HepG2 (cell line): ENCODE data around the gene MRNIP. TPM values are rescaled to one million over a fixed set of nuclear protein-coding genes. Genes with fewer than 3 reads are reported as not detected.

Experiments
- AKAP8 ChIP-seq: sonication (generic); formaldehyde crosslinking; IDR thresholded peaks from 2 replicates; pipeline ENCODE4 v1.5.1; 2020; ENCODE audit warnings: mild to moderate bottlenecking, missing genetic modification reagents
- BRCA1 ChIP-seq: sonication (generic); formaldehyde crosslinking; IDR thresholded peaks from 2 replicates; pipeline ENCODE4 v1.4.0; 2020; ENCODE audit warnings: missing genetic modification reagents
- FOXA3 ChIP-seq: IDR thresholded peaks from 2 replicates; pipeline ENCODE4 v1.6.1; 2016; ENCODE audit warnings: missing genetic modification reagents, missing compliant biosample characterization
- FOXJ3 ChIP-seq: sonication (generic); formaldehyde crosslinking; IDR thresholded peaks from 2 replicates; pipeline ENCODE4 v1.4.0; 2020; ENCODE audit warnings: missing genetic modification reagents, mild to moderate bottlenecking, borderline replicate concordance
- FOXO1 ChIP-seq: sonication (generic); formaldehyde crosslinking; IDR thresholded peaks from 2 replicates; pipeline ENCODE4 v1.4.0; 2020; ENCODE audit warnings: missing genetic modification reagents
- MTF2 ChIP-seq: sonication (generic); formaldehyde crosslinking; IDR thresholded peaks from 2 replicates; pipeline ENCODE4 v1.5.0; 2020; ENCODE audit warnings: missing genetic modification reagents, borderline replicate concordance
- MYC ChIP-seq: sonication (generic); formaldehyde crosslinking; IDR thresholded peaks from 2 replicates; pipeline ENCODE4 v1.9.0; 2021; ENCODE audit warnings: missing genetic modification reagents, borderline replicate concordance
- NONO ChIP-seq, 2 experiments: fragments of 450-650 bp in 1 of 2; sonication (generic) in 1 of 2; formaldehyde crosslinking in 1 of 2; IDR thresholded peaks in 1 of 2; conservative IDR thresholded peaks in 1 of 2; 2 replicates each; pipeline versions ENCODE4 v1.6.1 to v1.8.0; 2017 to 2022; ENCODE audit warnings: mild to moderate bottlenecking in 1 of 2, missing genetic modification reagents in 1 of 2, moderate library complexity in 1 of 2
- PHF20 ChIP-seq: sonication (generic); formaldehyde crosslinking; IDR thresholded peaks from 2 replicates; pipeline ENCODE4 v1.5.0; 2020; ENCODE audit warnings: mild to moderate bottlenecking, missing genetic modification reagents
- POLR2A ChIP-seq, 2 experiments: IDR thresholded peaks; 2 replicates each; pipeline ENCODE4 v1.6.1; 2011; ENCODE audit warnings: low read depth in 2 of 2, low read length in 2 of 2, mild to moderate bottlenecking in 1 of 2, moderate library complexity in 1 of 2; ENCODE audit not compliant: insufficient read depth in 1 of 2
- RARA ChIP-seq: IDR thresholded peaks from 2 replicates; pipeline ENCODE4 v1.6.1; 2016; ENCODE audit warnings: missing genetic modification reagents, missing compliant biosample characterization
- RBFOX2 ChIP-seq: fragments of 200-400 bp; formaldehyde crosslinking; IDR thresholded peaks from 2 replicates; pipeline ENCODE4 v1.6.1; 2017; ENCODE audit warnings: low read depth, mild to moderate bottlenecking, low read length
- RFXAP ChIP-seq: sonication (generic); formaldehyde crosslinking; IDR thresholded peaks from 2 replicates; pipeline ENCODE4 v1.4.0; 2020; ENCODE audit warnings: missing genetic modification reagents, borderline replicate concordance
- SIN3A ChIP-seq: IDR thresholded peaks from 2 replicates; pipeline ENCODE4 v1.6.1; 2011; ENCODE audit warnings: low read depth, mild to moderate bottlenecking, control low read depth, low read length, borderline replicate concordance
- TBX2 ChIP-seq: sonication (generic); formaldehyde crosslinking; IDR thresholded peaks from 2 replicates; pipeline ENCODE4 v1.5.0; 2020; ENCODE audit warnings: missing genetic modification reagents, mild to moderate bottlenecking, borderline replicate concordance
- TEAD3 ChIP-seq: optimal IDR thresholded peaks from 2 replicates; pipeline ENCODE3; 2016; ENCODE audit warnings: borderline replicate concordance
- ZNF296 ChIP-seq: sonication (generic); formaldehyde crosslinking; conservative IDR thresholded peaks from 2 replicates; pipeline ENCODE4 v1.5.0; 2020; ENCODE audit warnings: mild to moderate bottlenecking, missing genetic modification reagents
- ZNF333 ChIP-seq: sonication (generic); formaldehyde crosslinking; IDR thresholded peaks from 2 replicates; pipeline ENCODE4 v1.4.0; 2020; ENCODE audit warnings: mild to moderate bottlenecking, missing genetic modification reagents, borderline replicate concordance
- ZNF431 ChIP-seq: sonication (generic); formaldehyde crosslinking; IDR thresholded peaks from 2 replicates; pipeline ENCODE4 v1.9.0; 2022; ENCODE audit warnings: missing genetic modification reagents, low read depth, mild to moderate bottlenecking, borderline replicate concordance
- polyA plus RNA-seq, 8 experiments: library from polyadenylated mRNA; depleted of rRNA in 3 of 8; stranded (reverse) in 7 of 8; unstranded in 1 of 8; fragments of >200 nt; fragmentation: Illumina TruSeq in 4 of 8; extraction: Trizol in 4 of 8; gene quantifications; 2 replicates each; pipeline versions ENCODE4 v1.2.1 to v1.2.3, GENCODE V29; 2011 to 2016; ENCODE audit warnings: low read depth in 4 of 8, missing spikeins in 1 of 8, mixed read lengths in 1 of 8; ENCODE audit not compliant: insufficient read depth in 1 of 8
- total RNA-seq, 5 experiments: library from RNA; depleted of rRNA; stranded (reverse); fragments of >200 nt; fragmentation: Illumina TruSeq; extraction: Trizol; gene quantifications; 2 replicates each; pipeline ENCODE4 v1.2.3, GENCODE V29; 2016; ENCODE audit warnings: low read depth in 1 of 5
- TF ChIP-seq, protein P1 (sequence below): sonication (generic); formaldehyde crosslinking; IDR thresholded peaks from 2 replicates; pipeline ENCODE4 v1.4.0; 2020; ENCODE audit warnings: mild to moderate bottlenecking, missing genetic modification reagents
- TF ChIP-seq, protein P2 (sequence below): sonication (generic); formaldehyde crosslinking; IDR thresholded peaks from 2 replicates; pipeline ENCODE4 v1.9.0; 2021; ENCODE audit warnings: missing genetic modification reagents, borderline replicate concordance
- TF ChIP-seq, protein P3 (sequence below): IDR thresholded peaks from 2 replicates; pipeline ENCODE4 v1.6.1; 2016; ENCODE audit warnings: mild to moderate bottlenecking
- TF ChIP-seq, protein P4 (sequence below), 2 experiments: fragments of 450-650 bp in 1 of 2; sonication (generic) in 1 of 2; formaldehyde crosslinking; IDR thresholded peaks; 2 replicates each; pipeline versions ENCODE4 v1.5.0 to v1.8.0; 2020 to 2022; ENCODE audit warnings: mild to moderate bottlenecking in 1 of 2, missing genetic modification reagents in 1 of 2

The MRNIP gene
- total and polyA plus RNA-seq, 2 of the 13 experiments (the other 11 are each of a cell fraction or from before 2014, with no cell fraction given): 15.5 to 34.1 TPM

DNA sequence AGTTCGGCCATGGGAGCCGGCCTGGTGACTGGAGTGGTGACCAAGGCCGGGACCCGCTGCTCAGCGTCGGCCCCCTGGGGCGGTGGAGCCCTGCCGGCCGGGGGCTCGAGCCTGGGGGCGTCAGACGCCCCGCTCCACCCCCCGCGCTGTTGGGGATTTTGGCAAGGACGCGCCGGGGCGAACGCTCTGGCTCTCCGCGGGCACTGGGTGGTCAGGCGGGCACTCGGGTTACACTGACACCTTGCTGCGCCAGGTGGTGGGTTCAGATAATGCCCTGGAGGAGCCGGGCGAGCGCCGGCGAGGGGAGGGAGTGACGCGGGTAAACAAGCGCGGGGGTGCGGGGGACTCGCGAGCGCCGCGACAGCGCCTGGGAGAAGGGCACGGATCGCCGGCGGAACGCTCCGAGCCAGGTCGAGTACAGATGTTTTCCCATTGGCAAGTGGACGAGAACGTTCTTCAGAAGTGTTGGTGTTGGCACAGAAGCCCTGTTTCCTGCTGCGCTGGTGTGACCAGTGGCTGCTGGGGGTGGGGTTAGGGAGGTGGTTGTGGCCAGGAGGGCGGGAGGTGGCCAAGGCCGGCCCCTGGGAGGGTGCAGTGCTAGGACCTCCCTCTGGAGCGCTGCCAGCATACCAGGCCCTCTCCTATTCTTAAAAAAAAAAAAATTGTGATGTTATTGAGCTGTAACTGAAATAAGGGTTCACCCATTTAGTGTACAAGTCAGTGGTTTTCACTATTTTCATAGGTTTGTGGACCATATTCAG lies 37.1 kb downstream of the MRNIP start (continued):
- TF ChIP-seq MTF2 (CRISPR knock-in tag) (no peak), AKAP8 (CRISPR knock-in tag) (peak; percentile 87; the same call in 1 of the 2 replicates), NONO (IDR thresholded peaks at IDR 0.05) (no peak), NONO (CRISPR knock-in tag; conservative IDR thresholded peaks at IDR 0.05) (0 out of 2 replicates have a peak, but pooled peaks have one; percentile 21), FOXO1 (CRISPR knock-in tag) (no peak; the same call in 1 of the 2 replicates), SIN3A (0 out of 2 replicates have a peak, but pooled peaks have one; percentile 34), RARA (CRISPR knock-in tag) (0 out of 2 replicates have a peak, but pooled peaks have one; percentile 13), RFXAP (CRISPR knock-in tag) (0 out of 2 replicates have a peak, but pooled peaks have one; percentile 37), ZNF333 (CRISPR knock-in tag) (no peak), FOXJ3 (peak; percentile 48; the same call in 1 of the 2 replicates), FOXA3 (peak; percentile 35; the same call in 1 of the 2 replicates), ZNF431 (CRISPR knock-in tag) (0 out of 2 replicates have a peak, but pooled peaks have one; percentile 2), TEAD3 (CRISPR knock-in tag) (peak; percentile 44), MYC (CRISPR knock-in tag) (peak; percentile 42; the same call in 1 of the 2 replicates), TBX2 (CRISPR knock-in tag) (no peak), PHF20 (CRISPR knock-in tag) (no peak; the same call in 1 of the 2 replicates), BRCA1 (CRISPR knock-in tag) (0 out of 2 replicates have a peak, but pooled peaks have one; percentile 43), POLR2A (IDR thresholded peaks at IDR 0.05; ENCODE audit: insufficient read depth in 1 of 2, low read depth in 2 of 2, low read length in 2 of 2) (peak in 1 of 2 experiments; percentile 89; a peak in 2 of 4 replicates), RBFOX2 (peak; percentile 86), ZNF296 (CRISPR knock-in tag) (no peak)
- TF ChIP-seq, protein P1, sequence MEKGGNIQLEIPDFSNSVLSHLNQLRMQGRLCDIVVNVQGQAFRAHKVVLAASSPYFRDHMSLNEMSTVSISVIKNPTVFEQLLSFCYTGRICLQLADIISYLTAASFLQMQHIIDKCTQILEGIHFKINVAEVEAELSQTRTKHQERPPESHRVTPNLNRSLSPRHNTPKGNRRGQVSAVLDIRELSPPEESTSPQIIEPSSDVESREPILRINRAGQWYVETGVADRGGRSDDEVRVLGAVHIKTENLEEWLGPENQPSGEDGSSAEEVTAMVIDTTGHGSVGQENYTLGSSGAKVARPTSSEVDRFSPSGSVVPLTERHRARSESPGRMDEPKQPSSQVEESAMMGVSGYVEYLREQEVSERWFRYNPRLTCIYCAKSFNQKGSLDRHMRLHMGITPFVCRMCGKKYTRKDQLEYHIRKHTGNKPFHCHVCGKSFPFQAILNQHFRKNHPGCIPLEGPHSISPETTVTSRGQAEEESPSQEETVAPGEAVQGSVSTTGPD (CRISPR knock-in tag): no peak
- TF ChIP-seq, protein P2, sequence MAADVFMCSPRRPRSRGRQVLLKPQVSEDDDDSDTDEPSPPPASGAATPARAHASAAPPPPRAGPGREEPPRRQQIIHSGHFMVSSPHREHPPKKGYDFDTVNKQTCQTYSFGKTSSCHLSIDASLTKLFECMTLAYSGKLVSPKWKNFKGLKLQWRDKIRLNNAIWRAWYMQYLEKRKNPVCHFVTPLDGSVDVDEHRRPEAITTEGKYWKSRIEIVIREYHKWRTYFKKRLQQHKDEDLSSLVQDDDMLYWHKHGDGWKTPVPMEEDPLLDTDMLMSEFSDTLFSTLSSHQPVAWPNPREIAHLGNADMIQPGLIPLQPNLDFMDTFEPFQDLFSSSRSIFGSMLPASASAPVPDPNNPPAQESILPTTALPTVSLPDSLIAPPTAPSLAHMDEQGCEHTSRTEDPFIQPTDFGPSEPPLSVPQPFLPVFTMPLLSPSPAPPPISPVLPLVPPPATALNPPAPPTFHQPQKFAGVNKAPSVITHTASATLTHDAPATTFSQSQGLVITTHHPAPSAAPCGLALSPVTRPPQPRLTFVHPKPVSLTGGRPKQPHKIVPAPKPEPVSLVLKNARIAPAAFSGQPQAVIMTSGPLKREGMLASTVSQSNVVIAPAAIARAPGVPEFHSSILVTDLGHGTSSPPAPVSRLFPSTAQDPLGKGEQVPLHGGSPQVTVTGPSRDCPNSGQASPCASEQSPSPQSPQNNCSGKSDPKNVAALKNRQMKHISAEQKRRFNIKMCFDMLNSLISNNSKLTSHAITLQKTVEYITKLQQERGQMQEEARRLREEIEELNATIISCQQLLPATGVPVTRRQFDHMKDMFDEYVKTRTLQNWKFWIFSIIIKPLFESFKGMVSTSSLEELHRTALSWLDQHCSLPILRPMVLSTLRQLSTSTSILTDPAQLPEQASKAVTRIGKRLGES: no peak
- TF ChIP-seq, protein P3, sequence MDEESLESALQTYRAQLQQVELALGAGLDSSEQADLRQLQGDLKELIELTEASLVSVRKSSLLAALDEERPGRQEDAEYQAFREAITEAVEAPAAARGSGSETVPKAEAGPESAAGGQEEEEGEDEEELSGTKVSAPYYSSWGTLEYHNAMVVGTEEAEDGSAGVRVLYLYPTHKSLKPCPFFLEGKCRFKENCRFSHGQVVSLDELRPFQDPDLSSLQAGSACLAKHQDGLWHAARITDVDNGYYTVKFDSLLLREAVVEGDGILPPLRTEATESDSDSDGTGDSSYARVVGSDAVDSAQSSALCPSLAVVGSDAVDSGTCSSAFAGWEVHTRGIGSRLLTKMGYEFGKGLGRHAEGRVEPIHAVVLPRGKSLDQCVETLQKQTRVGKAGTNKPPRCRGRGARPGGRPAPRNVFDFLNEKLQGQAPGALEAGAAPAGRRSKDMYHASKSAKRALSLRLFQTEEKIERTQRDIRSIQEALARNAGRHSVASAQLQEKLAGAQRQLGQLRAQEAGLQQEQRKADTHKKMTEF (CRISPR knock-in tag): no peak
- TF ChIP-seq, protein P4, sequence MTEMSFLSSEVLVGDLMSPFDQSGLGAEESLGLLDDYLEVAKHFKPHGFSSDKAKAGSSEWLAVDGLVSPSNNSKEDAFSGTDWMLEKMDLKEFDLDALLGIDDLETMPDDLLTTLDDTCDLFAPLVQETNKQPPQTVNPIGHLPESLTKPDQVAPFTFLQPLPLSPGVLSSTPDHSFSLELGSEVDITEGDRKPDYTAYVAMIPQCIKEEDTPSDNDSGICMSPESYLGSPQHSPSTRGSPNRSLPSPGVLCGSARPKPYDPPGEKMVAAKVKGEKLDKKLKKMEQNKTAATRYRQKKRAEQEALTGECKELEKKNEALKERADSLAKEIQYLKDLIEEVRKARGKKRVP (CRISPR knock-in tag; IDR thresholded peaks at IDR 0.05): no peak; a peak in 1 of 4 replicates
